Neural cell (in vitro differentiated cells): ENCODE results near the gene FRMD4A. TPM values are rescaled to one million over a fixed set of nuclear protein-coding genes. Genes with fewer than 3 reads are reported as not detected.

ENCODE experiments used
- H2AFZ ChIP-seq: fragments of 200-600, 300-800 bp; sonication (generic), shearing (Covaris generic); 2 replicates; pipeline ENCODE4 v1.6.0; 2014; ENCODE audit warnings: low read depth, mild to moderate bottlenecking, antibody characterized with exemption, low read length, moderate library complexity
- H3F3A ChIP-seq: fragments of 200-600 bp; shearing (Covaris generic); 2 replicates; pipeline ENCODE4 v1.6.1; 2016; ENCODE audit warnings: mild to moderate bottlenecking, moderate library complexity, mixed read lengths, antibody characterized with exemption, low read length; ENCODE audit not compliant: insufficient read depth, poor library complexity, severe bottlenecking
- H3K27ac ChIP-seq: fragments of 200-600, 300-800 bp; sonication (generic), shearing (Covaris generic); 2 replicates; pipeline ENCODE4 v1.5.1; 2014; ENCODE audit warnings: mild to moderate bottlenecking, low read length, moderate library complexity
- H3K27me3 ChIP-seq: fragments of 300-800, 200-600 bp; sonication (generic), shearing (Covaris generic); 2 replicates; pipeline ENCODE4 v1.6.0; 2014; ENCODE audit warnings: mild to moderate bottlenecking, low read depth, low read length, moderate library complexity; ENCODE audit not compliant: insufficient read depth
- H3K36me3 ChIP-seq: fragments of 300-800, 200-600 bp; sonication (generic), shearing (Covaris generic); 2 replicates; pipeline ENCODE4 v1.5.1; 2014; ENCODE audit warnings: mild to moderate bottlenecking, antibody characterized with exemption, low read length, moderate library complexity; ENCODE audit not compliant: insufficient read depth
- H3K4me2 ChIP-seq: fragments of 300-800, 200-600 bp; sonication (generic), shearing (Covaris generic); 2 replicates; pipeline ENCODE4 v1.6.0; 2014; ENCODE audit warnings: mild to moderate bottlenecking, low read length
- H3K4me3 ChIP-seq: fragments of 300-800, 200-600 bp; sonication (generic), shearing (Covaris generic); 2 replicates; pipeline ENCODE4 v1.5.1; 2014; ENCODE audit warnings: mild to moderate bottlenecking, low read length, moderate library complexity
- H3K79me2 ChIP-seq: fragments of 200-600 bp; shearing (Covaris generic); replicated peaks from 2 replicates; pipeline ENCODE4 v1.6.0; 2014; ENCODE audit warnings: mild to moderate bottlenecking, low read length, moderate library complexity; ENCODE audit not compliant: insufficient read depth
- H3K9ac ChIP-seq: fragments of 300-800, 200-600 bp; sonication (generic), shearing (Covaris generic); 2 replicates; pipeline ENCODE4 v1.6.1; 2016; ENCODE audit warnings: mild to moderate bottlenecking, low read length, mixed read lengths
- H3K9me2 ChIP-seq: fragments of 200-600 bp; shearing (Covaris generic); 2 replicates; pipeline ENCODE4 v1.6.1; 2016; ENCODE audit warnings: mild to moderate bottlenecking, low read length, mixed read lengths; ENCODE audit not compliant: insufficient read depth
- H3K9me3 ChIP-seq: fragments of 200-600, 300-800 bp; sonication (generic), shearing (Covaris generic); 2 replicates; pipeline ENCODE4 v1.6.1; 2016; ENCODE audit warnings: mild to moderate bottlenecking, mixed run types, low read length, moderate library complexity, mixed read lengths
- H4K20me1 ChIP-seq: fragments of 200-600 bp; shearing (Covaris generic); 2 replicates; pipeline ENCODE4 v1.6.1; 2016; ENCODE audit warnings: mild to moderate bottlenecking, mixed run types; ENCODE audit not compliant: insufficient read depth
- EP300 ChIP-seq: fragments of 450-650 bp; conservative IDR thresholded peaks from 2 replicates; pipeline ENCODE4 v1.6.1; 2014; ENCODE audit warnings: antibody characterized with exemption, mild to moderate bottlenecking, moderate library complexity; ENCODE audit not compliant: poor library complexity, severe bottlenecking
- EZH2 ChIP-seq: fragments of 200-600, 300-800 bp; shearing (Covaris generic), sonication (generic); IDR thresholded peaks from 2 replicates; pipeline ENCODE4 v1.6.1; 2014; ENCODE audit warnings: antibody characterized with exemption, low read length, borderline replicate concordance, mild to moderate bottlenecking; ENCODE audit not compliant: insufficient read depth, poor library complexity, severe bottlenecking
- MXI1 ChIP-seq: fragments of 450-650 bp; conservative IDR thresholded peaks from 2 replicates; pipeline ENCODE4 v1.6.1; 2014; ENCODE audit warnings: antibody characterized with exemption, mild to moderate bottlenecking; ENCODE audit not compliant: poor library complexity, severe bottlenecking
- POLR2AphosphoS5 ChIP-seq: IDR thresholded peaks from 2 replicates; pipeline ENCODE4 v1.6.1; 2012
- RAD21 ChIP-seq: fragments of 450-650 bp; conservative IDR thresholded peaks from 2 replicates; pipeline ENCODE4 v1.6.1; 2014; ENCODE audit warnings: antibody characterized with exemption, mild to moderate bottlenecking, moderate library complexity
- SMC3 ChIP-seq: fragments of 450-650 bp; conservative IDR thresholded peaks from 2 replicates; pipeline ENCODE4 v1.6.1; 2014; ENCODE audit warnings: antibody characterized with exemption, mild to moderate bottlenecking, moderate library complexity; ENCODE audit not compliant: poor library complexity
- TAF1 ChIP-seq: IDR thresholded peaks from 2 replicates; pipeline ENCODE4 v1.6.1; 2012; ENCODE audit warnings: low read depth
- polyA plus RNA-seq: library from polyadenylated mRNA; depleted of rRNA; stranded (reverse); fragments of >200 nt; gene quantifications from 2 replicates; pipeline ENCODE4 v1.2.3, GENCODE V29; 2014
- TF ChIP-seq, protein P1 (sequence below): fragments of 450-650 bp; IDR thresholded peaks from 2 replicates; pipeline ENCODE4 v1.5.1; 2014; ENCODE audit warnings: antibody characterized with exemption, mild to moderate bottlenecking, moderate library complexity; ENCODE audit not compliant: poor library complexity, severe bottlenecking
- TF ChIP-seq, protein P2 (sequence below): IDR thresholded peaks from 2 replicates; pipeline ENCODE4 v1.6.1; 2012; ENCODE audit warnings: borderline replicate concordance

The FRMD4A gene
- polyA plus RNA-seq, 1 donor from 2014 or later, result 36.5 TPM

DNA sequence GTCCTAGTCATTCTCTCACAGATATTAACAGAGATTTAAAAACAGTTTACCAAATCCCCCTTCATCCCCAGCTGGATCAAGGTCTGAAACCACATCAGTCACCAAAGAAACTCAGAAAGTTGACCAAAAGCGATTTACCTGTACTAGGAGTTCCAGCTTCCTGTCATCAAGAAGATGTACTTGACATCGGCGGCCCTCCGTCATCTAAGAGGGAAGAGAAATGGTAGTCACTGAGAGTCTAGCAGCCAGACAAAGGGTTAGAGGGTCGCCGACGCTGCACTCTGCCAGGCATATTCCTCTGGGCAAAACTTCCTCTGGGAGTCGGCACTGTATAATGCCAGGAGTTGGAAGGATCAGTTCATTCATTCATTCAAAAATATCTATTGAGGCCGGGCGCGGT lies 472.0 kb downstream of the FRMD4A start:
- Histone ChIP-seq H3K27ac (no peak overlapping the region), H3K4me2 (no peak overlapping the region), H3K27me3 (no peaks in the 10 kb centered on the region), H3K4me3 (no peak overlapping the region), H3F3A (no peaks in the 10 kb centered on the region), H4K20me1 (no peaks in the 10 kb centered on the region), H3K9me3 (no peaks in the 10 kb centered on the region), H3K9ac (no peak overlapping the region), H3K79me2 (peaks cover 7% of the 10 kb centered on the region), H3K36me3 (no peaks in the 10 kb centered on the region), H3K9me2 (no peaks in the 10 kb centered on the region), H2AFZ (no peak overlapping the region)
- TF ChIP-seq EZH2, result no peak
- no peak for TF ChIP-seq TAF1
- no peak for TF ChIP-seq POLR2AphosphoS5

DNA sequence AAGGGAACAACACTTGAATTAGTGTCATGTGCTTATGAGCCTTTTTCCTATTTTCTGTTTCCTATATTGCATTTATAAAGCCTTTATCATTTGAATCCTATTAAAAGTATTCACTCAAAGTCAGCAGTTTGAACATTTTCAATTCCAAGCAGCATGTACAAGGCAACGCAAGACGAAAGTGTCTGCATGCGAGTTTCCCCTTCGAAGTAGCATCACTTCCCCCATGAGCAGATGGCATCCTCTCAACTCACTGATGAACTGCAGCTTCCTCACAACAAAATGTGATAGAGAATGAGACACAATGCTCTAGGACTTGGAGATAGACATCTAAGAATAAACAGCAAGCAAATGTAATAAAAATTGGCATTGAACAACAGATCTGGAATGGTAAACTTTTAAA lies 473.3 kb downstream of the FRMD4A start:
- Histone ChIP-seq H3K27ac (no peak overlapping the region), H3K9me2 (no peaks in the 10 kb centered on the region), H2AFZ (no peak overlapping the region), H3K79me2 (peaks cover 7% of the 10 kb centered on the region), H3K9ac (no peak overlapping the region), H3K36me3 (no peaks in the 10 kb centered on the region), H3K9me3 (no peaks in the 10 kb centered on the region), H3K4me3 (no peak overlapping the region), H3K27me3 (no peaks in the 10 kb centered on the region), H4K20me1 (no peaks in the 10 kb centered on the region), H3F3A (no peaks in the 10 kb centered on the region), H3K4me2 (no peak overlapping the region)
- TF ChIP-seq SMC3 (no peak), EZH2 (no peak), MXI1 (no peak)

DNA sequence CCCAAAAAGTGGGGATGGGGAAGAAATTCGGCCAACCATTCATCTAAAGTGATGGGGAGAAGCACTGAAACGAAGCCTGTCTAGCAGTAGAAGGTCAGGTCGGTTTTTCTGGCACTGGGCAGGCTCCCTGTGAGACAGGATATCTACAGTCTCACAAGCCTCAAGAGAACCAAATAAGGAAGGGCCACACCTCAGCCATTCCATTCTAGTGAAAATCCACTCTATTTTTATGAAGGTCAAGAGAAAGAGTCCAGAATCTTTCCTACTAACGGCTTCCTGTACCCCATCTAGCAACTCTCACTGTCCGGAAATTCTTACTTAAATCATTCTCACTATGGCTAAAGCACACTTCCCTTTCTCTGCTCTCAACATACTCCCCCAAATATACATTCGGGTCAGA lies 476.9 kb downstream of the FRMD4A start:
- Histone ChIP-seq H3K4me3 (no peak overlapping the region), H3K9ac (no peak overlapping the region), H3K79me2 (no peaks in the 10 kb centered on the region), H3K27ac (no peak overlapping the region), H2AFZ (no peak overlapping the region), H4K20me1 (no peaks in the 10 kb centered on the region), H3K36me3 (no peaks in the 10 kb centered on the region), H3F3A (no peaks in the 10 kb centered on the region), H3K4me2 (no peak overlapping the region), H3K9me3 (no peaks in the 10 kb centered on the region), H3K9me2 (no peaks in the 10 kb centered on the region), H3K27me3 (no peaks in the 10 kb centered on the region)
- TF ChIP-seq POLR2AphosphoS5, result no peak
- TF ChIP-seq SMC3, result no peak
- TF ChIP-seq, protein P1, sequence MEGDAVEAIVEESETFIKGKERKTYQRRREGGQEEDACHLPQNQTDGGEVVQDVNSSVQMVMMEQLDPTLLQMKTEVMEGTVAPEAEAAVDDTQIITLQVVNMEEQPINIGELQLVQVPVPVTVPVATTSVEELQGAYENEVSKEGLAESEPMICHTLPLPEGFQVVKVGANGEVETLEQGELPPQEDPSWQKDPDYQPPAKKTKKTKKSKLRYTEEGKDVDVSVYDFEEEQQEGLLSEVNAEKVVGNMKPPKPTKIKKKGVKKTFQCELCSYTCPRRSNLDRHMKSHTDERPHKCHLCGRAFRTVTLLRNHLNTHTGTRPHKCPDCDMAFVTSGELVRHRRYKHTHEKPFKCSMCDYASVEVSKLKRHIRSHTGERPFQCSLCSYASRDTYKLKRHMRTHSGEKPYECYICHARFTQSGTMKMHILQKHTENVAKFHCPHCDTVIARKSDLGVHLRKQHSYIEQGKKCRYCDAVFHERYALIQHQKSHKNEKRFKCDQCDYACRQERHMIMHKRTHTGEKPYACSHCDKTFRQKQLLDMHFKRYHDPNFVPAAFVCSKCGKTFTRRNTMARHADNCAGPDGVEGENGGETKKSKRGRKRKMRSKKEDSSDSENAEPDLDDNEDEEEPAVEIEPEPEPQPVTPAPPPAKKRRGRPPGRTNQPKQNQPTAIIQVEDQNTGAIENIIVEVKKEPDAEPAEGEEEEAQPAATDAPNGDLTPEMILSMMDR, result no peak
- no peak for TF ChIP-seq MXI1
- TF ChIP-seq EP300, result no peak
- no peak for TF ChIP-seq EZH2
- no peak for TF ChIP-seq TAF1
- TF ChIP-seq, protein P2, sequence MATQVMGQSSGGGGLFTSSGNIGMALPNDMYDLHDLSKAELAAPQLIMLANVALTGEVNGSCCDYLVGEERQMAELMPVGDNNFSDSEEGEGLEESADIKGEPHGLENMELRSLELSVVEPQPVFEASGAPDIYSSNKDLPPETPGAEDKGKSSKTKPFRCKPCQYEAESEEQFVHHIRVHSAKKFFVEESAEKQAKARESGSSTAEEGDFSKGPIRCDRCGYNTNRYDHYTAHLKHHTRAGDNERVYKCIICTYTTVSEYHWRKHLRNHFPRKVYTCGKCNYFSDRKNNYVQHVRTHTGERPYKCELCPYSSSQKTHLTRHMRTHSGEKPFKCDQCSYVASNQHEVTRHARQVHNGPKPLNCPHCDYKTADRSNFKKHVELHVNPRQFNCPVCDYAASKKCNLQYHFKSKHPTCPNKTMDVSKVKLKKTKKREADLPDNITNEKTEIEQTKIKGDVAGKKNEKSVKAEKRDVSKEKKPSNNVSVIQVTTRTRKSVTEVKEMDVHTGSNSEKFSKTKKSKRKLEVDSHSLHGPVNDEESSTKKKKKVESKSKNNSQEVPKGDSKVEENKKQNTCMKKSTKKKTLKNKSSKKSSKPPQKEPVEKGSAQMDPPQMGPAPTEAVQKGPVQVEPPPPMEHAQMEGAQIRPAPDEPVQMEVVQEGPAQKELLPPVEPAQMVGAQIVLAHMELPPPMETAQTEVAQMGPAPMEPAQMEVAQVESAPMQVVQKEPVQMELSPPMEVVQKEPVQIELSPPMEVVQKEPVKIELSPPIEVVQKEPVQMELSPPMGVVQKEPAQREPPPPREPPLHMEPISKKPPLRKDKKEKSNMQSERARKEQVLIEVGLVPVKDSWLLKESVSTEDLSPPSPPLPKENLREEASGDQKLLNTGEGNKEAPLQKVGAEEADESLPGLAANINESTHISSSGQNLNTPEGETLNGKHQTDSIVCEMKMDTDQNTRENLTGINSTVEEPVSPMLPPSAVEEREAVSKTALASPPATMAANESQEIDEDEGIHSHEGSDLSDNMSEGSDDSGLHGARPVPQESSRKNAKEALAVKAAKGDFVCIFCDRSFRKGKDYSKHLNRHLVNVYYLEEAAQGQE, result no peak
- TF ChIP-seq RAD21, result no peak
